B cell (primary cell): Measurements from ENCODE around the gene RALGAPB. TPM values are rescaled to one million over a fixed set of nuclear protein-coding genes. Genes with fewer than 3 reads are reported as not detected.
A peak's percentile ranks its signal among the peaks of the same experiment; 100 is the strongest.

ENCODE experiments used
- ATAC-seq: fragments of 200-7000 bp; cut with Tn5 transposase; one replicate; pipeline ENCODE4 v1.10.0; 2021; ENCODE audit warnings: low read depth, mild to moderate bottlenecking, moderate number of reproducible peaks, moderate library complexity
- CTCF ChIA-PET: fragments of 350-600 bp; sonication (Branson Sonifier 250); formaldehyde crosslinking; loops from one replicate; lab custom pipeline; 2021; ENCODE audit warnings: antibody characterized with exemption, inconsistent platforms; lab: Charles Lee
- POLR2A ChIA-PET: fragments of 350-600 bp; sonication (Branson Sonifier 250); formaldehyde crosslinking; loops from one replicate; lab custom pipeline; 2021; ENCODE audit warnings: antibody characterized with exemption; lab: Charles Lee
- DNase-seq: peaks from one replicate; pipeline ENCODE4 v3.0.0; 2013
- H2AFZ ChIP-seq: 2 replicates; pipeline ENCODE4 v1.6.1; 2012; ENCODE audit warnings: mild to moderate bottlenecking, low read depth, low read length; ENCODE audit not compliant: insufficient read depth, poor library complexity, severe bottlenecking
- H3K27ac ChIP-seq, 2 donors: 1 replicate in 1 of 2; 2 replicates in 1 of 2; pipeline ENCODE4 v1.5.1; 2012 to 2013; ENCODE audit warnings: low read length in 2 of 2, mild to moderate bottlenecking in 2 of 2, moderate library complexity in 1 of 2
- H3K27me3 ChIP-seq, 4 experiments: fragments of 200-600 bp in 1 of 4; sonication (generic) in 1 of 4; replicated peaks in 1 of 4; 1 replicate in 2 of 4; 2 replicates in 2 of 4; pipeline versions ENCODE4 v1.6.1 to v1.7.0; 2013 to 2016; ENCODE audit warnings: low read length in 3 of 4, mild to moderate bottlenecking in 2 of 4, mixed read lengths in 1 of 4, moderate library complexity in 1 of 4; ENCODE audit not compliant: insufficient read depth in 4 of 4, control insufficient read depth in 3 of 4; ENCODE audit errors: control extremely low read depth in 1 of 4
- H3K36me3 ChIP-seq, 2 experiments: replicated peaks in 1 of 2; 1 replicate in 1 of 2; 2 replicates in 1 of 2; pipeline versions ENCODE4 v1.6.1 to v1.7.1; 2013; ENCODE audit warnings: low read length in 1 of 2; ENCODE audit not compliant: insufficient read depth in 2 of 2, control insufficient read depth in 1 of 2; ENCODE audit errors: control extremely low read depth in 1 of 2, extremely low read depth in 1 of 2
- H3K4me1 ChIP-seq, 2 donors: fragments of 200-600 bp in 1 of 2; sonication (generic) in 1 of 2; 1 replicate in 1 of 2; 2 replicates in 1 of 2; pipeline versions ENCODE4 v1.5.1 to v1.6.1; 2013 to 2017; ENCODE audit warnings: low read length in 2 of 2; ENCODE audit not compliant: control insufficient read depth in 2 of 2, insufficient read depth in 2 of 2
- H3K4me2 ChIP-seq: replicated peaks from 2 replicates; pipeline ENCODE3; 2012; ENCODE audit warnings: mild to moderate bottlenecking, low read depth, low read length; ENCODE audit not compliant: poor library complexity, severe bottlenecking
- H3K4me3 ChIP-seq, 5 experiments: fragments of 200-600 bp in 1 of 5; sonication (generic) in 1 of 5; 1 replicate in 3 of 5; 2 replicates in 2 of 5; pipeline versions ENCODE4 v1.5.1 to v1.7.0; 2011 to 2016; ENCODE audit warnings: low read length in 4 of 5, mild to moderate bottlenecking in 4 of 5, low read depth in 2 of 5, control low read depth in 1 of 5, moderate library complexity in 1 of 5; ENCODE audit not compliant: insufficient read depth in 1 of 5; ENCODE audit errors: control extremely low read depth in 1 of 5, extremely low read depth in 1 of 5
- H3K79me2 ChIP-seq: fragments of 200-600 bp; sonication (generic); one replicate; pipeline ENCODE4 v1.6.0; 2016; ENCODE audit warnings: low read length; ENCODE audit not compliant: control insufficient read depth, insufficient read depth
- H3K9ac ChIP-seq: fragments of 200-600 bp; sonication (generic); 2 replicates; pipeline ENCODE4 v1.6.1; 2017; ENCODE audit warnings: mild to moderate bottlenecking, low read length, moderate library complexity
- H3K9me3 ChIP-seq, 3 donors: one replicate each; pipeline versions ENCODE4 v1.6.1 to v1.7.1; 2013; ENCODE audit warnings: low read length in 2 of 3; ENCODE audit not compliant: control insufficient read depth in 2 of 3, insufficient read depth in 1 of 3; ENCODE audit errors: control extremely low read depth in 1 of 3
- H4K20me1 ChIP-seq: 2 replicates; pipeline ENCODE4 v1.6.0; 2012; ENCODE audit warnings: mild to moderate bottlenecking, low read length; ENCODE audit not compliant: insufficient read depth, control insufficient read depth, poor library complexity, severe bottlenecking
- H3K27ac Mint-ChIP-seq: one replicate; pipeline ENCODE4 v1.8.0; 2021; ENCODE audit warnings: mixed read lengths
- H3K27me3 Mint-ChIP-seq: one replicate; pipeline ENCODE4 v1.8.0; 2021; ENCODE audit warnings: mixed read lengths
- H3K4me1 Mint-ChIP-seq: one replicate; pipeline ENCODE4 v1.8.0; 2021; ENCODE audit warnings: mixed read lengths
- H3K4me3 Mint-ChIP-seq: one replicate; pipeline ENCODE4 v1.8.0; 2021; ENCODE audit warnings: mixed read lengths
- H3K9me3 Mint-ChIP-seq: one replicate; pipeline ENCODE4 v1.8.0; 2022; ENCODE audit warnings: mixed read lengths; ENCODE audit not compliant: insufficient read depth
- EZH2 ChIP-seq: IDR thresholded peaks from 2 replicates; pipeline ENCODE4 v1.6.1; 2012; ENCODE audit warnings: borderline replicate concordance, low read depth, mild to moderate bottlenecking, moderate library complexity, low read length; ENCODE audit not compliant: insufficient read depth, poor library complexity, severe bottlenecking
- WGBS: methylation state at CpG from one replicate; pipeline ENCODE4 v1.1.5; 2013; ENCODE audit warnings: missing lambda C conversion rate; ENCODE audit not compliant: insufficient coverage; 5-methylcytosine and 5-hydroxymethylcytosine counted together
- intact Hi-C: fragments of 100-400 bp; cut with micrococcal nuclease; formaldehyde crosslinking; loops from one replicate; pipeline ENCODE4 v1.10.0; 2022
- polyA plus RNA-seq: library from polyadenylated mRNA; depleted of rRNA; stranded (reverse); fragments of >200 nt; gene quantifications from 2 replicates; pipeline ENCODE4 v1.2.3, GENCODE V29; 2012
- total RNA-seq, 2 donors: library from RNA; stranded (reverse); fragments of 120-200 nt in 1 of 2; gene quantifications; 1 replicate in 1 of 2; 2 replicates in 1 of 2; pipeline versions ENCODE4 v1.2.3 to v1.2.4, GENCODE V29; 2013 to 2022
- TF ChIP-seq, protein P1 (sequence below): fragments of 200-600 bp; IDR thresholded peaks from one replicate; pipeline ENCODE4 v1.8.0; 2022; ENCODE audit warnings: antibody characterized with exemption, mild to moderate bottlenecking

The RALGAPB gene
- total and polyA plus RNA-seq, 2 donors (not counting 1 experiment from before 2014, with no cell fraction given): 15.0 to 58.3 TPM

DNA sequence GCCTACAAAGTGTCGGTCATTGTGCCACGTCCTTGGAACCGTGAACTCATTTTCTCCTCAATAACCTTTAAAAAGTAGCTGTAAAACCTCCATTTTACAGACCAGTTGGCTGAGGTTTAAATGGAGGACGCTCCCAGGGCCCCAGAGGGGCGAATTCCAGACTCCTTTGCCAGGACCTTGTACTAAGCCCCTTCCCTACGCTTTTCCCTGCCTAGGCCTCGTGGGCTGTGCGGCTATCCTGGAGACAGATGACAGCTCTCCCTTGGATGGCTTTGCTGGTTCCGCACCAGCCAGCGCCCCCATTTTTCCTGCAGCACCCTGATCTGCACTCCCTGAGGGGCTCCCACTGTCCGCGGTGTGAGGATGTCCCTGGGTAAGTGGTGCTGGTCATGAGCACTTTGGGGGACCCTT lies 25.4 kb upstream of the RALGAPB start:
- ATAC-seq (no peak), DNase-seq (no peak)
- peak overlapping the region; percentile 94 for H2AFZ ChIP-seq
- H3K9me3 ChIP-seq: peaks cover 0 to 4% (median 2%) of the 10 kb centered on the region in 3 donors
- peak overlapping the region; percentile 54 to 75 for H3K27ac ChIP-seq
- intact Hi-C loops: no loop called here
- no peaks in the 10 kb centered on the region for H3K79me2 ChIP-seq
- ChIA-PET POLR2A (interaction anchor here (0.5 to 2.7 kb wide), 4 partner anchors 12 to 331 kb away, joined by 3 to 36 read pairs (median 10); partner anchors contain the start of genes RALGAPB and SNHG17), CTCF (interaction anchor here (3.2 to 6.3 kb wide), 3 partner anchors 9 to 25 kb away, joined by 21 to 156 read pairs (median 40); partner anchors contain the start of genes RALGAPB and SNHG17)
- peaks cover 22 to 29% of the 10 kb centered on the region in 2 donors for H3K4me1 ChIP-seq
- peaks cover 2% of the 10 kb centered on the region for H3K9me3 Mint-ChIP-seq
- no peaks in the 10 kb centered on the region for H4K20me1 ChIP-seq
- peak overlapping the region in 4 of 5 experiments; percentile 76 to 92 (median 85) for H3K4me3 ChIP-seq
- H3K9ac ChIP-seq: peak overlapping the region; percentile 92
- H3K4me1 Mint-ChIP-seq: peaks cover 21% of the 10 kb centered on the region
- H3K27ac Mint-ChIP-seq: peak overlapping the region; percentile 3
- peaks cover under 1% of the 10 kb centered on the region for H3K27me3 Mint-ChIP-seq
- WGBS: 64% methylated on average over 11 of the region's 12 CpGs
- no peaks in the 10 kb centered on the region for H3K27me3 ChIP-seq
- no peak for TF ChIP-seq EZH2
- TF ChIP-seq, protein P1, sequence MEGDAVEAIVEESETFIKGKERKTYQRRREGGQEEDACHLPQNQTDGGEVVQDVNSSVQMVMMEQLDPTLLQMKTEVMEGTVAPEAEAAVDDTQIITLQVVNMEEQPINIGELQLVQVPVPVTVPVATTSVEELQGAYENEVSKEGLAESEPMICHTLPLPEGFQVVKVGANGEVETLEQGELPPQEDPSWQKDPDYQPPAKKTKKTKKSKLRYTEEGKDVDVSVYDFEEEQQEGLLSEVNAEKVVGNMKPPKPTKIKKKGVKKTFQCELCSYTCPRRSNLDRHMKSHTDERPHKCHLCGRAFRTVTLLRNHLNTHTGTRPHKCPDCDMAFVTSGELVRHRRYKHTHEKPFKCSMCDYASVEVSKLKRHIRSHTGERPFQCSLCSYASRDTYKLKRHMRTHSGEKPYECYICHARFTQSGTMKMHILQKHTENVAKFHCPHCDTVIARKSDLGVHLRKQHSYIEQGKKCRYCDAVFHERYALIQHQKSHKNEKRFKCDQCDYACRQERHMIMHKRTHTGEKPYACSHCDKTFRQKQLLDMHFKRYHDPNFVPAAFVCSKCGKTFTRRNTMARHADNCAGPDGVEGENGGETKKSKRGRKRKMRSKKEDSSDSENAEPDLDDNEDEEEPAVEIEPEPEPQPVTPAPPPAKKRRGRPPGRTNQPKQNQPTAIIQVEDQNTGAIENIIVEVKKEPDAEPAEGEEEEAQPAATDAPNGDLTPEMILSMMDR: no peak
- peak overlapping the region; percentile 94 for H3K4me3 Mint-ChIP-seq
- H3K4me2 ChIP-seq: peak overlapping the region; percentile 94
- peaks cover 0 to 13% of the 10 kb centered on the region in 2 experiments for H3K36me3 ChIP-seq
